Measurements from ENCODE around the gene CHRNB4. TPM values are rescaled to one million over a fixed set of nuclear protein-coding genes. Genes with fewer than 3 reads are reported as not detected.
"Not testable (repeated sequence)": the region's sequence is repeated elsewhere in the genome, so short reads cannot be mapped to it uniquely, and the experiment has no call there.

CHRNB4 gene, protein sequence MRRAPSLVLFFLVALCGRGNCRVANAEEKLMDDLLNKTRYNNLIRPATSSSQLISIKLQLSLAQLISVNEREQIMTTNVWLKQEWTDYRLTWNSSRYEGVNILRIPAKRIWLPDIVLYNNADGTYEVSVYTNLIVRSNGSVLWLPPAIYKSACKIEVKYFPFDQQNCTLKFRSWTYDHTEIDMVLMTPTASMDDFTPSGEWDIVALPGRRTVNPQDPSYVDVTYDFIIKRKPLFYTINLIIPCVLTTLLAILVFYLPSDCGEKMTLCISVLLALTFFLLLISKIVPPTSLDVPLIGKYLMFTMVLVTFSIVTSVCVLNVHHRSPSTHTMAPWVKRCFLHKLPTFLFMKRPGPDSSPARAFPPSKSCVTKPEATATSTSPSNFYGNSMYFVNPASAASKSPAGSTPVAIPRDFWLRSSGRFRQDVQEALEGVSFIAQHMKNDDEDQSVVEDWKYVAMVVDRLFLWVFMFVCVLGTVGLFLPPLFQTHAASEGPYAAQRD
- total RNA-seq: not detected

DNA sequence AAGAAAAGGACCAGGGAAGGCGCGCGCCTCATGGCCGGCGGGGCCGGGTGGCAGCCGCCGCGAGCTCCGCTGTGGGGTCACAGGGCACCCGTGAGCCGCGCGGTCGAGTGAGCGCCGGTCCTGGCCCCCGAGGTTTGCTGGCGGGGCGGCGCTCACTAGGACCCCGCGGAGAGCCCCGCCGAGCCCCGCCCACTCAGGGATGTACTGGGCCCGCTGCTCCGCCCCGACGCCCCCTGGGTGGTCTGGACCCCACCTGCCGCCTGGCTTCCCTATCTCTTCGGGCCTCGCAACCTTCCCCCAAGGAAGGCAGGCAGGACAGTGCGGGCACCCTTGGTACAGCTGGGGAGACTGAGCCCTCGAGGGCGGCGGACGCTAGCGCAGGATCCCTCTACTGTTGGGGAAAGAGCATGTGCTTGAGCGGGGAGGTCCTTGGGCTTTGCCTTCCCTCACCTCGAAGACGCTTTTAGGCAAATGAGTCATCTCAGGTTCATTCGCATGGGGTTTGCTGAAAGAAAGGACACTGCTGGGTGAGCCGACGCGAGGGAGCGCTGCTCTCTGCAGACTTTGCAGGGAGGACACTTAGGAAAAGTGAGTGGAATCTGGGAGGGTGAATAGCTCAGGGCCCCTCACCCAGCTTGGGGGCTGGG, at the start of gene CHRNB4:
Gene CHRNB4, minus strand, starts transcription at position 109 of the 647 bp plus-strand sequence. Its CDS starts 77 bp downstream, at position 32.
- TF ChIP-seq, protein P1, sequence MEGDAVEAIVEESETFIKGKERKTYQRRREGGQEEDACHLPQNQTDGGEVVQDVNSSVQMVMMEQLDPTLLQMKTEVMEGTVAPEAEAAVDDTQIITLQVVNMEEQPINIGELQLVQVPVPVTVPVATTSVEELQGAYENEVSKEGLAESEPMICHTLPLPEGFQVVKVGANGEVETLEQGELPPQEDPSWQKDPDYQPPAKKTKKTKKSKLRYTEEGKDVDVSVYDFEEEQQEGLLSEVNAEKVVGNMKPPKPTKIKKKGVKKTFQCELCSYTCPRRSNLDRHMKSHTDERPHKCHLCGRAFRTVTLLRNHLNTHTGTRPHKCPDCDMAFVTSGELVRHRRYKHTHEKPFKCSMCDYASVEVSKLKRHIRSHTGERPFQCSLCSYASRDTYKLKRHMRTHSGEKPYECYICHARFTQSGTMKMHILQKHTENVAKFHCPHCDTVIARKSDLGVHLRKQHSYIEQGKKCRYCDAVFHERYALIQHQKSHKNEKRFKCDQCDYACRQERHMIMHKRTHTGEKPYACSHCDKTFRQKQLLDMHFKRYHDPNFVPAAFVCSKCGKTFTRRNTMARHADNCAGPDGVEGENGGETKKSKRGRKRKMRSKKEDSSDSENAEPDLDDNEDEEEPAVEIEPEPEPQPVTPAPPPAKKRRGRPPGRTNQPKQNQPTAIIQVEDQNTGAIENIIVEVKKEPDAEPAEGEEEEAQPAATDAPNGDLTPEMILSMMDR (IDR thresholded peaks at IDR 0.05): no peak
- Histone ChIP-seq H3K27me3 (peaks cover 2% of the 10 kb centered on the region), H3K27ac (no peak within 1 kb of the TSS), H3K4me3 (peak within 1 kb of the TSS; percentile 54 to 62), H3K9me3 (no peaks in the 10 kb centered on the region), H3K4me1 (peaks cover 8% of the 10 kb centered on the region in 2 donors), H3K36me3 (no peaks in the 10 kb centered on the region)
- no peak for DNase-seq (ENCODE audit: low spot score in 2 of 2)
- intact Hi-C loops (cut with DNase I): no loop called here

DNA sequence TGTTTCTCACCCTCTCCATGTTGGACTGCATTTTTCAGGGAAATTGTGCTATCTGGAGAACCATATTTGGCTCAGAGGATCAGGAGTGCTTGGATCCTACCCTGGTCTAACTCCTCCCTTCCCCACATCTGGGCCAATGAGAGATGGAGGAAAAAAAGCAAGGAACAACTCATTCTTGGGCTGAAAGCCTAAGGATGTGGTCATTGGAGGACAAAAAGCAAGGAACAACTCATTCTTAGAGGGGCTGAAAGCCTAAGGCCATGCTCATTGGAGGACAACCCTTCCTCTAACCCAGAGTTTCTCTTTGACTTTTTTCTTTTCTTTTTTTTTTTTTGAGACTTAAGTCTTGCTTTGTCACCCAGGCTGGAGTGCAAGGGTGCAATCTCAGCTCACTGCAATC, 48.6 kb upstream of the CHRNB4 start:
- H3K27me3 ChIP-seq: no peaks in the 10 kb centered on the region
- intact Hi-C loops (cut with DNase I): no loop called here
- no peaks in the 10 kb centered on the region for H3K36me3 ChIP-seq
- TF ChIP-seq, protein P1 (IDR thresholded peaks at IDR 0.05): no peak
- no peak overlapping the region for H3K4me3 ChIP-seq
- H3K4me1 ChIP-seq: no peaks in the 10 kb centered on the region
- no peak overlapping the region for H3K27ac ChIP-seq
- no peaks in the 10 kb centered on the region for H3K9me3 ChIP-seq
- DNase-seq (ENCODE audit: low spot score in 2 of 2): no peak

DNA sequence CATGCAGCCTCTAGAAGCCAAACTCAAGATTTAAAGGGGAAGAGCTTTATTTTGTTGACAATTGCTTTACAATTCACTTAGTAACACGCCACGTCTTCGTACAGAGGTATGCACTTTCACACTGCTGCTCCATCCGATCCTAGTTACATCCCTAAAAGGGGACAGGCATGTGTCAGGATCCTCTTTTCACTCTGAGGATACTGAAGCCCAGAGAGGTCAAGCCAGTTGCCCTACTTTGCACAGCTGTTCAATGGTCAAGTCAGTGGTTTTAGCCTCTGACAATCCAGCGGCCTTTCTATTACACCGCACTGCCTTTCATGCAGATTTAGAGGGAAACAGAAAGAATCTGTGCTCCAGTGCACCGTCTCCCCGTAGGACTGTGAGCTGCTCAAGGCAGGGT, 44.9 kb upstream of the CHRNB4 start:
- intact Hi-C loops (cut with DNase I): no loop called here
- DNase-seq (ENCODE audit: low spot score in 2 of 2): no peak

DNA sequence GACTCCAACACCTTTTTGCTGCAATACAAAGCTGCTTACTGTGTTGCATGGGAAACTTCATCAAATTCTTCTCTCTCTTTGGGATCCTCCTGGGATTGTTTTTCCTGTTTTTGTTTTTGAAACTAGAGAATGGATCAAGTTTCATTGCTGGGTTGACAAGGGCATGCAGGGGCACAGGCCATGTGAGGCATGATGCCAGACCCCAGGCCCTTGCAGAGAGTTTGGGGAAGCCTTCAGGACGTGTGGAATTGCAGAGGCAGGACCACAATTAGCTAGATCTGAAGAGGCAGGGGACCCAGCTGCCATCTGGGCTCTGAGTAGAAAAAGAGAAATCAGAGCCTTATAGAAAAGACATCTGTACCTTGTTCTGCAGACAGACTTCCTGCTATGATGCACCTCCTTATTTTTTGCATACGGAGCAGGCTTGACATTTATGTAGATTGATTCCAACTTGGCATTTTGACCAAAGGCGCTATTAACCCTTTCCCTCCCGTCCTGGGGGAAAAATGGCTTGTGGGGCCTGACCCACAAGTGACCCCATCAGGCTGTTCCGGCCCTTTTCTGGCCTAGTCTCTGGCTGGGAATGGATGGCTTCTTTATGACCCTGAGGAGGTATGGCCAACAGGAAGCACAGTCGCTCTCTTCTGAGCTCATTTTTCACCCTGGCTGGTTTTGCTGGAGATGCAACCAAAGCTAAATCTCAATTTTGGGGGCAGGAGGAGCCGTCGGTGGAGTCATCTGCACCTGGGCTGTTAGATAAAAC, 44.3 kb upstream of the CHRNB4 start:
- no peaks in the 10 kb centered on the region for H3K36me3 ChIP-seq
- TF ChIP-seq, protein P1 (IDR thresholded peaks at IDR 0.05): no peak
- intact Hi-C loops (cut with DNase I): no loop called here
- no peak overlapping the region for H3K4me3 ChIP-seq
- H3K27me3 ChIP-seq: no peaks in the 10 kb centered on the region
- no peaks in the 10 kb centered on the region for H3K9me3 ChIP-seq
- H3K27ac ChIP-seq: no peak overlapping the region
- no peak for DNase-seq (ENCODE audit: low spot score in 2 of 2)
- no peaks in the 10 kb centered on the region for H3K4me1 ChIP-seq

More for the DNA sequence above, 44.9 kb upstream of the CHRNB4 start:
- H3K4me3 ChIP-seq: no peak overlapping the region
- no peaks in the 10 kb centered on the region for H3K27me3 ChIP-seq
- H3K27ac ChIP-seq: no peak overlapping the region
- no peaks in the 10 kb centered on the region for H3K9me3 ChIP-seq
- no peaks in the 10 kb centered on the region for H3K36me3 ChIP-seq
- TF ChIP-seq, protein P1 (IDR thresholded peaks at IDR 0.05): no peak
- no peaks in the 10 kb centered on the region for H3K4me1 ChIP-seq

DNA sequence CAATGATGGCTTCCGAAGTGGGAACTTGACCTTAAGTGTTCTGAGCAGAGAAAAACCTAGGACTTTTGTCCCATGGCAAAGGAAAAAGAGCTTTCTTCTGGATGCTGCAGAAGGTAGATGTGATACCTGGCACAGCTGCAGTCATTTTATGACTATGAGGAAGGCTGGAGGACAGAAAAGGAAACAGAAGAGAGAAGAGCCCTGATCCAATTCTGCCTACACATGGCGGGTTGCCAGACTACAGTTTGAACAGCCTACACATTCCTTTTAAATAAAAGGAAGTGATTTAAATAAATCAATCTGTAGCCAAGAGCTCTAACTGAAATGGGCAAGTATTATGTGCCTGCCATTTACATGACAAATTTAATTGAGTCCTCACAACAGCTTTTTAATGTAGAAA, 43.6 kb upstream of the CHRNB4 start:
- Histone ChIP-seq H3K4me1 (no peaks in the 10 kb centered on the region), H3K27me3 (no peaks in the 10 kb centered on the region), H3K9me3 (no peaks in the 10 kb centered on the region), H3K36me3 (no peaks in the 10 kb centered on the region), H3K4me3 (no peak overlapping the region), H3K27ac (no peak overlapping the region)
- TF ChIP-seq, protein P1 (IDR thresholded peaks at IDR 0.05): no peak
- DNase-seq (ENCODE audit: low spot score in 2 of 2): no peak
- intact Hi-C loops (cut with DNase I): no loop called here

DNA sequence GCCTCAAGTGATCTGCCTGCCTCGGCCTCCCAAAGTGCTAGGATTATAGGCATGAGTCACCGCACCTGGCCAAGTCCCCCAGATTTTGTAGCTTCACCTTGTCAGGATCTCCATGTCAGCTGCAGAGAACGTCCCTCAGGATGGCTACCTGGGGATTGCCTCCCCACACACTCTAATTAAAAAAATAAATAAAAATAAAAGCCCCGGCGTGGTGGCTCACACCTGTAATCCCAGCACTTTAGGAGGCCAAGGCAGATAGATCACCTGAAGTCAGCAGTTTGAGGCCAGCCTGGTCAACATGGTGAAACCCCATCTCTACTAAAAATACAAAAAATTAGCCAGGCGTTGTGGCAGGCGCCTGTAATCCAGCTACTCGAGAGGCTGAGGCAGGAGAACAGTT, 42.6 kb upstream of the CHRNB4 start:
- H3K9me3 ChIP-seq; H3K36me3 ChIP-seq; H3K4me1 ChIP-seq; H3K4me3 ChIP-seq; H3K27me3 ChIP-seq; intact Hi-C loops (cut with DNase I); DNase-seq (ENCODE audit: low spot score in 2 of 2); H3K27ac ChIP-seq: not testable (repeated sequence)

All from ascending aorta (tissue), 2 donors.